GM23248 (cell line): ENCODE results near the gene HLA-DQA2. TPM values are rescaled to one million over a fixed set of nuclear protein-coding genes. Genes with fewer than 3 reads are reported as not detected.

Source experiments
- DNase-seq: peaks from one replicate; pipeline ENCODE4 v3.0.0-alpha.2; 2015
- H2AFZ ChIP-seq: fragments of 200-600 bp; sonication (generic); 2 replicates; pipeline ENCODE4 v1.6.1; 2016; ENCODE audit warnings: antibody characterized with exemption
- H3F3A ChIP-seq: fragments of 200-600 bp; sonication (generic); 2 replicates; pipeline ENCODE4 v1.6.1; 2016; ENCODE audit warnings: mild to moderate bottlenecking, antibody characterized with exemption, mixed run types; ENCODE audit not compliant: insufficient read depth
- H3K27ac ChIP-seq: fragments of 200-600 bp; sonication (generic); 2 replicates; pipeline ENCODE4 v1.5.1; 2016; ENCODE audit warnings: mild to moderate bottlenecking
- H3K27me3 ChIP-seq: fragments of 200-600 bp; sonication (generic); replicated peaks from 2 replicates; pipeline ENCODE4 v1.6.1; 2016; ENCODE audit warnings: mild to moderate bottlenecking; ENCODE audit not compliant: insufficient read depth
- H3K36me3 ChIP-seq: fragments of 200-600 bp; sonication (generic); 2 replicates; pipeline ENCODE4 v1.6.1; 2016; ENCODE audit warnings: low read depth, mild to moderate bottlenecking
- H3K4me1 ChIP-seq: fragments of 200-600 bp; sonication (generic); 2 replicates; pipeline ENCODE4 v1.6.1; 2016; ENCODE audit warnings: mild to moderate bottlenecking; ENCODE audit not compliant: insufficient read depth
- H3K4me2 ChIP-seq: fragments of 200-600 bp; sonication (generic); one replicate; pipeline ENCODE4 v1.6.1; 2016; ENCODE audit warnings: mild to moderate bottlenecking; ENCODE audit not compliant: unreplicated experiment
- H3K4me3 ChIP-seq: fragments of 200-600 bp; sonication (generic); 2 replicates; pipeline ENCODE4 v1.5.1; 2016; ENCODE audit warnings: mild to moderate bottlenecking
- H3K79me2 ChIP-seq: fragments of 200-600 bp; sonication (generic); 2 replicates; pipeline ENCODE4 v1.6.1; 2016; ENCODE audit warnings: mild to moderate bottlenecking; ENCODE audit not compliant: insufficient read depth
- H3K9ac ChIP-seq: fragments of 200-600 bp; sonication (generic); 2 replicates; pipeline ENCODE4 v1.6.1; 2016; ENCODE audit warnings: mild to moderate bottlenecking
- H3K9me2 ChIP-seq: fragments of 200-600 bp; sonication (generic); 2 replicates; pipeline ENCODE4 v1.6.1; 2016; ENCODE audit warnings: mixed run types, mild to moderate bottlenecking, moderate library complexity; ENCODE audit not compliant: insufficient read depth
- H3K9me3 ChIP-seq: fragments of 200-600 bp; sonication (generic); one replicate; pipeline ENCODE4 v1.6.1; 2017; ENCODE audit warnings: low read depth
- H4K20me1 ChIP-seq: fragments of 200-600 bp; sonication (generic); 2 replicates; pipeline ENCODE4 v1.6.0; 2016; ENCODE audit not compliant: insufficient read depth
- EZH2 ChIP-seq: fragments of 200-600 bp; sonication (generic); IDR thresholded peaks from 2 replicates; pipeline ENCODE4 v1.6.1; 2018; ENCODE audit warnings: antibody characterized with exemption, mild to moderate bottlenecking; ENCODE audit not compliant: insufficient read depth, poor library complexity, severe bottlenecking
- EZH2phosphoT487 ChIP-seq: fragments of 200-600 bp; sonication (generic); IDR thresholded peaks from 2 replicates; pipeline ENCODE4 v1.6.1; 2018; ENCODE audit warnings: antibody characterized with exemption, moderate library complexity, mild to moderate bottlenecking, low read depth; ENCODE audit not compliant: insufficient read depth
- WGBS, 2 experiments: methylation state at CpG; one replicate each; pipeline ENCODE4 v1.1.6; 2015 to 2017; ENCODE audit warnings: low lambda C conversion rate in 2 of 2, low coverage in 1 of 2; ENCODE audit errors: missing lambda C conversion rate in 2 of 2; 5-methylcytosine and 5-hydroxymethylcytosine counted together
- in situ Hi-C: fragments of 300-500 bp; cut with MboI; formaldehyde crosslinking; loops from 2 replicates; pipeline ENCODE4 v1.15.0; 2020
- microRNA-seq: library from miRNA; unstranded; fragments of <30 nt; microRNA quantifications from one replicate; pipeline ENCODE4, GENCODE V29; 2016; ENCODE audit warnings: borderline number of aligned reads
- polyA plus RNA-seq: library from polyadenylated mRNA; unstranded; fragments of >200 nt; fragmentation: Nextera tagmentation; extraction: Ambion mirVana; gene quantifications from 2 replicates; pipeline ENCODE4 v1.2.1, GENCODE V29; 2016
- small RNA-seq: library from RNA; depleted of rRNA; stranded (forward); fragments of <200 nt; gene quantifications from one replicate; pipeline ENCODE3, GENCODE V24; 2014; ENCODE audit warnings: low read depth, low replicate concordance
- total RNA-seq: library from RNA; depleted of rRNA; stranded (reverse); fragments of >200 nt; shearing (Covaris generic); gene quantifications from 2 replicates; pipeline ENCODE4 v1.2.3, GENCODE V29; 2014; rRNA removed

HLA-DQA2 gene
- total and polyA plus RNA-seq, 2 experiments from 2014 or later = not detected

DNA sequence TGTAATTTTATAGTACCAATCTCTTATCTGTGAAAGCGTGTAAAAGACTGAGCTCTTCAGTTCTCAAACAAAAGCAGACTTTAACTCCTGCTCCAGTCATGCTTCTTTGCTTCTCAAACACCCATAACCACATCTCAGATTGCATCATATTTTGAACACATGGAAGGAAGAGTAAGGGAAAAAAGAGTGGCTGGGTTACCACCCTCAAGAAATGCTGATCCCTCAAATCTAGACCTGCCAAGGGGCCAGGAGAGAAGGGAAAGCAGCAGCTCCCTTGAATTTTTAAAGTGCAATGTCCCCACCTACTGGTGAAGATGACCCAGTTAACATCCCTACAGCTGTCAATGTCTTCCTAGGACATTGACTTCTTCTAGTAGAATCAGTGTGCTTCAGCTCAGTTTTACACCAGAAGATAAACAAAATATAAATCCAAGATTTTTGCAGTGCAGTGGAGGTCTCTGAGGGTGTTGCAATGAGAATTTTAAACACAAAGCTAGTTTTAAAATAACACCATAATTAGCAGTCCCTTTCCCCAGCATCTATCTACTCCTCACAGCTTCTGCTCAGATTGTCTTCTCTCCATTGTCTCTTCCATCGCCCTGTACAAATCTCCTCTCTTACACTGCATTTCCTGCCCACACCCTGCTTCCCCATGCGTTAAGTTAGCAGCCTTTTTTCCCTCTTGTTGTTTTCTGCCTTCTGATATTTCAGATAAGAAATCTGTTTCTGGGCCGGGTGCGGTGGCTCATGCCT, 44.8 kb downstream of the HLA-DQA2 start:
- Histone ChIP-seq H3K27ac (no peak overlapping the region), H3K9me2 (no peaks in the 10 kb centered on the region), H3K9ac (no peak overlapping the region), H3K4me1 (no peaks in the 10 kb centered on the region), H3K79me2 (no peaks in the 10 kb centered on the region), H3K4me2 (no peak overlapping the region), H3K9me3 (no peaks in the 10 kb centered on the region), H3K4me3 (no peak overlapping the region), H3K36me3 (no peaks in the 10 kb centered on the region), H3K27me3 (peaks cover 14% of the 10 kb centered on the region; the same call in 1 of the 2 replicates), H2AFZ (no peak overlapping the region), H4K20me1 (no peaks in the 10 kb centered on the region), H3F3A (no peaks in the 10 kb centered on the region)
- 39 to 46% methylated on average over 5 of the region's 5 CpGs for WGBS, 2 experiments
- in situ Hi-C loops = no loop called here
- DNase-seq = peak; percentile 63
- TF ChIP-seq EZH2phosphoT487 (no peak), EZH2 (no peak)

DNA sequence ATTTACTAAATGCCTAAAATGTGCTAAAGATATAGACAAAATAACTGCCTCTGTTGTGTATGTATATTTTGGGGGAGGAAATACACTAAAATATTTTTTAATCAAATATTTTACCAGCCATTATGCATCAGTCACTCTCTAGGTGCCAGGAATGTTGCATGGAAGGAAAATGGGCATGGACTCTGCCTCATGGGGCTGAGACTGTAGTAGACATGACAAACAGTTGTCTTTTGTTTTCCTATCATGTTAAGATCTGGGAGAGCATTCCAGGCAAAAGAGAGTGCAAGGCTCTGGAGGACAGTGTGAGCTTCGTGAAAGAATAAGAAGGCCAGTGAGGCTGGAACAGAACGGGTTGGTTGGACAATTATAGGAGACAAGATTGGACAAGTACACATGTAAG, 49.1 kb downstream of the HLA-DQA2 start:
- no peaks in the 10 kb centered on the region for H3K9me3 ChIP-seq
- no peaks in the 10 kb centered on the region for H3K79me2 ChIP-seq
- H3K4me3 ChIP-seq = no peak overlapping the region
- in situ Hi-C loops = loop anchor here (5.0 kb wide), 1 partner anchor 373 kb away; no protein-coding TSS in a partner anchor
- DNase-seq = peak; percentile 41
- 12 to 14% methylated on average over 2 of the region's 2 CpGs for WGBS, 2 experiments
- H4K20me1 ChIP-seq = no peaks in the 10 kb centered on the region
- no peaks in the 10 kb centered on the region for H3K9me2 ChIP-seq
- H3K4me2 ChIP-seq = no peak overlapping the region
- H3K27me3 ChIP-seq = peaks cover 39% of the 10 kb centered on the region
- TF ChIP-seq EZH2 = no peak
- no peak for TF ChIP-seq EZH2phosphoT487
- no peak overlapping the region for H3K27ac ChIP-seq
- H3F3A ChIP-seq = no peaks in the 10 kb centered on the region
- H3K4me1 ChIP-seq = no peaks in the 10 kb centered on the region
- no peaks in the 10 kb centered on the region for H3K36me3 ChIP-seq
- no peak overlapping the region for H2AFZ ChIP-seq
- H3K9ac ChIP-seq = no peak overlapping the region

DNA sequence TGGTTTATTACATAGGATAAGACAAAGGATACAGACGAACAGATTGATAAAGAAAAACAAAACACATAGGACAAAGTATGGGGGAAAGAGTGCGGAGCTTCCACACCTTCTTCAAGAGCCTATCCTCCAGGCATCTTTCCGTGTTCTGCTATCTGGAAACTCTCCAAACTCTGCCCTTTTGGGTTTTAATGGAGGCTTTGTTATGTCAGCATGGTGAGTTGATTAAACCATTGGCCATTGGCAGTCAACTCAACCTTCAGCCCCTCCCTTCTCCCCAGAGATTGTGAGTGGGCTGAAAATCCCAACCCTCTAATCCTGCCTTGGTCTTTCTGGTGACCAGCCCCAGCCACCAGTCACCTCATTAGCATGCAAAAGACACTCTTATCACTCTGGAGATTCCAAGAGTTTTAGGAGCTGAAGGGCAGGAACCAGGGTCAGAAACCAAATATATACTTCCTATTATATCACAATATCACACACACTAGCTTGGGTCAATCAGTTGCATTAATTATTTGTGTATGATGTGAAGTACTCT, 51.8 kb downstream of the HLA-DQA2 start:
- Histone ChIP-seq H3K9me3 (no peaks in the 10 kb centered on the region), H3K79me2 (no peaks in the 10 kb centered on the region), H3K36me3 (no peaks in the 10 kb centered on the region), H3K4me2 (no peak overlapping the region), H4K20me1 (no peaks in the 10 kb centered on the region), H3K4me1 (no peaks in the 10 kb centered on the region), H2AFZ (no peak overlapping the region), H3K4me3 (no peak overlapping the region), H3K9ac (no peak overlapping the region), H3K27ac (no peak overlapping the region), H3F3A (no peaks in the 10 kb centered on the region), H3K9me2 (no peaks in the 10 kb centered on the region), H3K27me3 (peaks cover 44% of the 10 kb centered on the region)
- TF ChIP-seq EZH2phosphoT487 = no peak
- TF ChIP-seq EZH2 = no peak
- no peak for DNase-seq
- in situ Hi-C loops = loop anchor here (5.0 kb wide), 1 partner anchor 376 kb away; no protein-coding TSS in a partner anchor
- 49 to 55% methylated on average over 3 of the region's 3 CpGs for WGBS, 2 experiments

DNA sequence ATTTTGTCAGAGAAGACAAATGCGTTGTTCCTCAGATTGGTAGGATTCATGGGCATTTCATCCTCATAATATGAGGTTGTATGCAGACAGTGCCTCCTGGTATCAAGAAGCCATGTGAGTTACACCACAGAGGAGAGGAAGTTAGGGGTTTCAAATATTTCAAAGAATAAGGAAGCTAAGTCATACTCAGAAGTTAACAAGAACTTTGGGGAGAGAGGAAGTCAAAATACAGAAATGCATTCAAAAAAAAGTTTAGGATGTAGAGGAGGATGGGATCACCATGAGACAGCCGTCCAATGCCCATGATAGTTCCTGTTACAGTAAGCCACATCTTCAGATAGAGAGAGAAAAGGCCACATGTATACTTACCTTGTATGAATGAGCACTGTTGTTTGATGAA, 53.3 kb downstream of the HLA-DQA2 start:
- H3K9me2 ChIP-seq = no peaks in the 10 kb centered on the region
- H3K4me2 ChIP-seq = no peak overlapping the region
- no peak overlapping the region for H3K27ac ChIP-seq
- H3K27me3 ChIP-seq = peaks cover 41% of the 10 kb centered on the region
- H4K20me1 ChIP-seq = no peaks in the 10 kb centered on the region
- TF ChIP-seq EZH2 (no peak), EZH2phosphoT487 (no peak)
- no peak overlapping the region for H3K4me3 ChIP-seq
- no peaks in the 10 kb centered on the region for H3K9me3 ChIP-seq
- H3K9ac ChIP-seq = no peak overlapping the region
- H3K36me3 ChIP-seq = no peaks in the 10 kb centered on the region
- 41 to 48% methylated on average over 2 of the region's 2 CpGs for WGBS, 2 experiments
- no peaks in the 10 kb centered on the region for H3F3A ChIP-seq
- H2AFZ ChIP-seq = no peak overlapping the region
- no peak for DNase-seq
- H3K79me2 ChIP-seq = no peaks in the 10 kb centered on the region
- no peaks in the 10 kb centered on the region for H3K4me1 ChIP-seq
- in situ Hi-C loops = loop anchor here (5.0 kb wide), 1 partner anchor 377 kb away; no protein-coding TSS in a partner anchor

Small RNAs within 50 kb of the gene (microRNA-seq; reads per million reads assigned to microRNA genes)
- gene MIR3135B = not detected

Small RNAs within 50 kb of the gene (small RNA-seq; reads per million reads assigned to genes)
- not detected for gene MIR3135B

Other genes with a start within 250 kb of the HLA-DQA2 start
- gene HLA-DRB5, start 211.1 kb upstream of the HLA-DQA2 start, total RNA-seq = not detected in 2 replicates
- gene HLA-DRB5, start 211.1 kb upstream of the HLA-DQA2 start, polyA plus RNA-seq = 0.19 TPM in 1 of 2 replicates, not detected in the other
- not detected in 2 replicates for gene HLA-DRB1, start 151.5 kb upstream of the HLA-DQA2 start, total RNA-seq
- 0.21 and 0.52 TPM in 2 replicates for gene HLA-DRB1, start 151.5 kb upstream of the HLA-DQA2 start, polyA plus RNA-seq
- not detected in 2 replicates for gene HLA-DQA1, start 104.0 kb upstream of the HLA-DQA2 start, total RNA-seq
- gene HLA-DQA1, start 104.0 kb upstream of the HLA-DQA2 start, polyA plus RNA-seq = 0.28 TPM in 1 of 2 replicates, not detected in the other
- not detected in 2 replicates for gene HLA-DQB1, start 74.7 kb upstream of the HLA-DQA2 start, total RNA-seq
- gene HLA-DQB1, start 74.7 kb upstream of the HLA-DQA2 start, polyA plus RNA-seq = not detected in 2 replicates
- gene HLA-DQB2, start 22.1 kb downstream of the HLA-DQA2 start, total RNA-seq = not detected in 2 replicates
- not detected in 2 replicates for gene HLA-DQB2, start 22.1 kb downstream of the HLA-DQA2 start, polyA plus RNA-seq
- not detected in 2 replicates for gene HLA-DOB, start 75.6 kb downstream of the HLA-DQA2 start, total RNA-seq
- gene HLA-DOB, start 75.6 kb downstream of the HLA-DQA2 start, polyA plus RNA-seq = not detected in 2 replicates
- 2.2 and 5.4 TPM in 2 replicates for gene TAP2, start 97.3 kb downstream of the HLA-DQA2 start, total RNA-seq
- 4.6 and 5.1 TPM in 2 replicates for gene TAP2, start 97.3 kb downstream of the HLA-DQA2 start, polyA plus RNA-seq
- 21.6 and 27.2 TPM in 2 replicates for gene PSMB8, start 102.7 kb downstream of the HLA-DQA2 start, total RNA-seq
- gene PSMB8, start 102.7 kb downstream of the HLA-DQA2 start, polyA plus RNA-seq = 33.5 and 36.0 TPM in 2 replicates
- gene TAP1, start 112.3 kb downstream of the HLA-DQA2 start, total RNA-seq = 27.5 and 30.7 TPM in 2 replicates
- gene TAP1, start 112.3 kb downstream of the HLA-DQA2 start, polyA plus RNA-seq = 29.8 and 30.7 TPM in 2 replicates
- 3.4 and 5.1 TPM in 2 replicates for gene PSMB9, start 112.8 kb downstream of the HLA-DQA2 start, total RNA-seq
- gene PSMB9, start 112.8 kb downstream of the HLA-DQA2 start, polyA plus RNA-seq = 11.2 and 12.3 TPM in 2 replicates
- not detected in 2 replicates for gene HLA-DMB, start 199.6 kb downstream of the HLA-DQA2 start, total RNA-seq
- 0.46 TPM in 1 of 2 replicates, not detected in the other for gene HLA-DMB, start 199.6 kb downstream of the HLA-DQA2 start, polyA plus RNA-seq
- gene HLA-DMA, start 211.7 kb downstream of the HLA-DQA2 start, total RNA-seq = 1.1 and 6.3 TPM in 2 replicates
- gene HLA-DMA, start 211.7 kb downstream of the HLA-DQA2 start, polyA plus RNA-seq = 5.6 and 6.2 TPM in 2 replicates
- gene BRD2, start 227.2 kb downstream of the HLA-DQA2 start, total RNA-seq = 85.4 and 95.7 TPM in 2 replicates
- 99.9 and 105 TPM in 2 replicates for gene BRD2, start 227.2 kb downstream of the HLA-DQA2 start, polyA plus RNA-seq